ENCODE results near the gene FOXRED1. TPM values are rescaled to one million over a fixed set of nuclear protein-coding genes. Genes with fewer than 3 reads are reported as not detected.

Gene FOXRED1
- total RNA-seq, 2 experiments from 2014 or later: 41.7 to 42.3 TPM

DNA sequence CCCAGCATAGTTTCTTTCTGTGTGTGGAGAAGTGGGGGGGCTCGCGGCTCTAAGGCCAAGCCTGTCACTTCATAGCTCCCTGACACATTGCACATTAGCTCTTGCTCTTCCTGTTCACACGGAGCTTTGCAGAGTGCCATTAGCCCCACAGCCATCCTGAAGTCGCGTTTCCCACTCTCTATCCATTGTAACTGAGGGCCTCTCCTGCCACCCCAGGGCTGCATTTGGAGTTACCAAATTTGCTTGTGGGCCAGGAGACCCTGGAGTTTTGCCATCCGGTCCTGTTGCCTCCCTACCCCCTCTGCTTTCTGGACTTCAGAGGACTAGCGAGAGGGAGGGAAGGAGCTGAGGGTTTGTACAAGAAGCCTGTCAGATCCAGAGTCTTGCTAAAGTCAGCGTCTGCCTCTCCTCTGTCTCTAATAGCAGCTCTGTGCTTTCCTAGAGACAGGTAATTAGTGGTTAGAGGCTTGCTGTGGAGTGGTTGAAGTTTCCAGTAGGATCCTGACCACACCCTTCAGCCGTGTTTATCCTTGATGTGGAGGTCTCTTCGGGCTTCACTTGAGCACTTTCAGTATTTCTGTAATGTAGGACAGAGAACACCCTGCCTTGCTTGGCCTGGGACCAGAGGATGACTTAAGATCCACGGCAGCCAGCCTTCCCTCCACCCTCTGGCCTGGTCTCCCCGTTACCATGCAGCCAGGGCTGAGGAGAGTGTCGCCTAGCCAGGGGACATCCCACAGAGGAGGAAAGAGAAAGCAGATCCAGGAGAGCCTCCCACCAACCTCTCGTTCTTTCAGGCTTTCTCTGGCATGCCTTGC is 49.0 kb downstream of the FOXRED1 start:
- intact Hi-C loops (cut with micrococcal nuclease): loop anchor here (1.0 kb wide), 2 partner anchors 14 to 35 kb away; partner anchors contain the start of gene DCPS
- Mint-ChIP-seq H3K4me1 (ENCODE audit: low read depth) (peaks cover 30% of the 10 kb centered on the region), H3K4me3 (peak overlapping the region; percentile 47), H3K27me3 (no peaks in the 10 kb centered on the region), H3K9me3 (no peaks in the 10 kb centered on the region), H3K36me3 (peaks cover 30% of the 10 kb centered on the region), H3K27ac (peak overlapping the region; percentile 75)
- peak; percentile 54 for DNase-seq
- CTCF ChIA-PET: interaction anchor here (0.7 to 2.5 kb wide), 4 partner anchors 7 to 163 kb away, joined by 3 to 14 read pairs (median 5); no protein-coding TSS in a partner anchor
- POLR2A ChIA-PET: interaction anchor here (1.0 kb wide), 1 partner anchor 38 kb away, joined by 3 read pairs; the partner anchor contains the start of gene ST3GAL4

DNA sequence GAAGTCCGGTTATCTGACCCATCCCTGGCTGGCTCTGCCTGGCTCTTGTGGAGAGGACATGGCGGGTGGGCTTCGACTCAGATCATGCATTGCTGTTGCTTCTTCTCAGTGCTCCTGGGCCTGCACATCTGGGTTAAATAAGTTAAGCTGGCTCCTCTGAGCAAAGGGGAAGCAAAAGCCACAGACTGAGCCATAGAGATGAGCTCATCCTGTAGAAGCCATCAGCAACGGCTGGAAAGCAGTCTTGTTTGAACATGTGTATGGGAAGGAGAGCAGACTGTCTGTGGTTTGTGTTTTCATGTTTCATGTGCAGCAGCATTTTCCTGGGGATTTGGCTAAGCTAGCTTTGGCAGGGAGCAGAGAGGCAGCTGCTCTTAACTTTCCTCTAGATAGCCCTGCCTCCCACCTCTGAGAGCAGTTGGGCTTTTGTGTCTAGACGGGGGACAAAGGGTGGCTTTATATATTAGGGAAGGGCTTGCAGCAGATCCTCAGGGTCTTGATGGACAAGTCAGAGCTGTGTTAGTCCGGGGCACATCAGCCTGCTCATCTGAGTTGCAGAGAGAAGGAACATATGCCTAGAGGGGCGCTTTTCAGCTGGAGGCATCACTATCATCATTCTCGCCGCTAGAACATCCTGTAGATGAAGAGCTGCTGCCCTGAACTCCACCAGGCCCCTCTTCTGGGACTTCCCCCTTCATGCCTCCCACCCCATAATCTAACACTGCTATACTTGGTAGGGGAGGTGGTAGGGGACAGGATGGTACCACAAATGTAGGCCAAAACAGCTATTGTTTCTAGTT is 49.8 kb downstream of the FOXRED1 start:
- DNase-seq: peak; percentile 43
- H3K36me3 Mint-ChIP-seq: peaks cover 28% of the 10 kb centered on the region
- peaks cover 30% of the 10 kb centered on the region for H3K4me1 Mint-ChIP-seq (ENCODE audit: low read depth)
- H3K27me3 Mint-ChIP-seq: no peaks in the 10 kb centered on the region
- POLR2A ChIA-PET: interaction anchor here (0.9 to 1.2 kb wide), 3 partner anchors 15 to 37 kb away, joined by 3 to 4 read pairs (median 3); partner anchors contain the start of genes DCPS and ST3GAL4
- intact Hi-C loops (cut with micrococcal nuclease): loop anchor here (1.0 kb wide), 2 partner anchors 14 to 35 kb away; partner anchors contain the start of gene DCPS
- peak overlapping the region; percentile 75 for H3K27ac Mint-ChIP-seq
- no peaks in the 10 kb centered on the region for H3K9me3 Mint-ChIP-seq
- H3K4me3 Mint-ChIP-seq: no peak overlapping the region
- CTCF ChIA-PET: interaction anchor here (0.9 to 2.5 kb wide), 3 partner anchors 8 to 162 kb away, joined by 3 to 14 read pairs (median 4); no protein-coding TSS in a partner anchor

DNA sequence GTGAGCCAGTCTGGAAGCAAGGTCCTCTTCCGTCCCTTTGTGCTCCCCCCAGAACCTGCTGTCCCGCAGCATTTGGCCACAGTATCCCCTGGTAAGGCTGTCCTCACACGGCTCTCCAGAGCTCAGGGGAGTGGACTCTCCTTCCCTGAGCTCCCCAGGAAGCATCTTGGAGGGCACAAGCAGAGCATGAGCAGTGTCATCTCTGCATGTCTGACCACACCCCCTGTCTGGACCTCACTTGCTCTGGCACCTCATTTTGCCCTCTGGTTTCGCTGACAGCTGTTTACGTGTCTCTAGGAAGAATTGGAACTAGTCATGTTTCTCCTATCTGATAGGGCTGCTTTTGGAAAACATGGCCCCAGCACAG is 50.4 kb downstream of the FOXRED1 start:
- H3K36me3 Mint-ChIP-seq: peaks cover 22% of the 10 kb centered on the region
- DNase-seq: no peak
- CTCF ChIA-PET: interaction anchor here (0.9 to 2.5 kb wide), 2 partner anchors 9 to 161 kb away, joined by 4 to 14 read pairs; no protein-coding TSS in a partner anchor
- no peaks in the 10 kb centered on the region for H3K9me3 Mint-ChIP-seq
- intact Hi-C loops (cut with micrococcal nuclease): no loop called here
- no peak overlapping the region for H3K27ac Mint-ChIP-seq
- no peaks in the 10 kb centered on the region for H3K27me3 Mint-ChIP-seq
- H3K4me1 Mint-ChIP-seq (ENCODE audit: low read depth): peaks cover 30% of the 10 kb centered on the region
- POLR2A ChIA-PET: interaction anchor here (0.9 to 1.2 kb wide), 2 partner anchors 16 to 34 kb away, joined by 3 to 4 read pairs; partner anchors contain the start of gene DCPS
- no peak overlapping the region for H3K4me3 Mint-ChIP-seq

DNA sequence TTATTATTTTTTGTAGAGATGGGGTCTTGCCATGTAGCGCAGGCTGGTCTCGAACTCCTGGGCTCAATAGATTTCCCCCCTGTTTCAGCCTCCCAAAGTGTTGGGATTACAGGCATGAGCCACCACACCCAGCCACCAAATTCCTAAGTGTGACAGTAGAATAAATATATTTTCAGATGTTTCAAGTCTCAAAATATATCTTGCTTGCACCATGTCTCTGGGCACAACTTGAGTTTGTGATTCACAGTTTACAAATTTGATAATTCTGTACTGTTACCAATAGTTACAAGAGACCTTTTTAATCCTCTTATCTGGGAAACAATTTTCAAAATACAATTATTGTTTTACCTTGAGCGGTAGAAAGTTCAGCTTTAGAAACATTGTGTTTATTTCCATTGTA is 54.0 kb downstream of the FOXRED1 start:
- Mint-ChIP-seq H3K27me3 (no peaks in the 10 kb centered on the region), H3K4me1 (ENCODE audit: low read depth) (peaks cover 15% of the 10 kb centered on the region), H3K9me3 (no peaks in the 10 kb centered on the region), H3K27ac (no peak overlapping the region), H3K36me3 (peaks cover 7% of the 10 kb centered on the region), H3K4me3 (no peak overlapping the region)
- no peak for DNase-seq
- CTCF ChIA-PET: interaction anchor here (1.5 kb wide), 1 partner anchor 12 kb away, joined by 4 read pairs; no protein-coding TSS in a partner anchor
- POLR2A ChIA-PET: no interaction called here
- intact Hi-C loops (cut with micrococcal nuclease): no loop called here

DNA sequence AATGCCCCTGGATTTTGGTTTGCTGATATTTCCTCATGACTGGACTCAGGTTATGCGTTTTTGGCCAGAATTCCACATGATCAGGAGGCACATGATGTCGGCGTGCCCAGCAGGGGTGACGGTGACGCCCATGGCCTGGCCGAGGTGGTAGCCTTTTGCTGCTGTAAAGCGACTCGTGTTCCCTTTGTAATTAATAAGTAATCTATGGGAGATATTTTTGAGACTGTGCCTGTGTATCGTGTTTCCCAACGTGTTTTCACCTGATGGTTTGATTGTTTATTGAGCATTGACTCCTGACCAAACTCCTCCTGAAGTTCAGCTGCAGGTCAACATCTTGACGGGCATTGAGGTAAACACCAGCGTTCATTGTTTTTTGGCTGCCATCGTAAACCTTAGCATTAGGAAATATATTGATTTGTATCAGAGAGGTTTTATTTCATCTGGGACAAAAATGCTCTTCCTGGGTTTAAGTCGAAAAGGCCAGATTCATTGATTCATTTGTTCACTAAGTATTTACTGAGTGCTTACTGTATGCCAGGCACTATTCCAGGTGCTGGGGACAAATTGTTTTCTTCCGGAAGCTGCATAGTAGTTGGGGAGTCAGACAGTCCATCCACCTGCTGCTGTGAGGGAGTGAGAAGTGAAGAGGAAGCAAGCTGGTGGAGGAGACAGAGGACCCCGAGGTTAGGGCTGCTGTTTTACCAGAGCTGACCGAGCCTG is 58.5 kb downstream of the FOXRED1 start:
- POLR2A ChIA-PET: no interaction called here
- Mint-ChIP-seq H3K4me1 (ENCODE audit: low read depth) (peaks cover 15% of the 10 kb centered on the region), H3K27ac (no peak overlapping the region), H3K36me3 (peaks cover 4% of the 10 kb centered on the region), H3K4me3 (no peak overlapping the region), H3K9me3 (no peaks in the 10 kb centered on the region), H3K27me3 (no peaks in the 10 kb centered on the region)
- intact Hi-C loops (cut with micrococcal nuclease): no loop called here
- DNase-seq: no peak
- CTCF ChIA-PET: no interaction called here

Other genes with a start within 250 kb of the FOXRED1 start
- 1 to 10 TPM; 2.5 to 2.7 TPM for gene CDON, start 206.3 kb upstream of the FOXRED1 start, total RNA-seq
- gene RPUSD4, start 57.5 kb upstream of the FOXRED1 start, total RNA-seq: 10 to 100 TPM; 32.4 to 34.1 TPM
- gene FAM118B, start 57.4 kb upstream of the FOXRED1 start, total RNA-seq: 1 to 10 TPM; 8.0 to 9.7 TPM
- 100 to 1,000 TPM; 142 to 149 TPM for gene SRPRA, start 259 bp upstream of the FOXRED1 start, total RNA-seq
- 1 to 10 TPM; 7.3 to 8.8 TPM for gene TIRAP, start 13.9 kb downstream of the FOXRED1 start, total RNA-seq
- gene DCPS, start 34.9 kb downstream of the FOXRED1 start, total RNA-seq: 10 to 100 TPM; 40.1 to 43.9 TPM
- gene ST3GAL4, start 86.5 kb downstream of the FOXRED1 start, total RNA-seq: 10 to 100 TPM in 1 of 2 experiments, 1 to 10 TPM in 1; 9.8 to 10.7 TPM